ENCODE measurements around the gene IQCM.

The IQCM gene

GRCh38 chr4:149645790-149646189 lies 169.9 kb downstream of the IQCM start:
- TF ChIP-seq POU2F2 (IDR thresholded peaks at IDR 0.05; ENCODE audit: low read depth, low read length) (no peak), POLR2AphosphoS5 (IDR thresholded peaks at IDR 0.05; ENCODE audit: low read depth, low read length) (no peak), PAX5 (IDR thresholded peaks at IDR 0.05; ENCODE audit: insufficient read depth, low read length, severe bottlenecking) (no peak), SPI1 (IDR thresholded peaks at IDR 0.05; ENCODE audit: low read depth, low read length) (no peak), POLR2A (IDR thresholded peaks at IDR 0.05; ENCODE audit: low read depth, low read length) (no peak), TAF1 (IDR thresholded peaks at IDR 0.05; ENCODE audit: low read depth, low read length) (no peak)
- no peak for DNase-seq (ENCODE audit: insufficient read length, low spot score)
- FAIRE-seq, result no peak

- no peak for TF ChIP-seq PAX5 (IDR thresholded peaks at IDR 0.05; ENCODE audit: insufficient read depth, low read length, severe bottlenecking)
- TF ChIP-seq SPI1 (IDR thresholded peaks at IDR 0.05; ENCODE audit: low read depth, low read length), result no peak
- no peak for TF ChIP-seq POU2F2 (IDR thresholded peaks at IDR 0.05; ENCODE audit: low read depth, low read length)
- no peak for TF ChIP-seq POLR2A (IDR thresholded peaks at IDR 0.05; ENCODE audit: low read depth, low read length)
- TF ChIP-seq POLR2AphosphoS5 (IDR thresholded peaks at IDR 0.05; ENCODE audit: low read depth, low read length), result no peak
- no peak for TF ChIP-seq TAF1 (IDR thresholded peaks at IDR 0.05; ENCODE audit: low read depth, low read length)
- DNase-seq (ENCODE audit: insufficient read length, low spot score), result no peak
- no peak for FAIRE-seq
These were observed 177.6 kb downstream of the IQCM start for GRCh38 chr4:149638073-149638472.

GRCh38 chr4:149634368-149634767 lies 181.3 kb downstream of the IQCM start:
- FAIRE-seq (no peak), DNase-seq (ENCODE audit: insufficient read length, low spot score) (no peak)
- TF ChIP-seq SPI1 (IDR thresholded peaks at IDR 0.05; ENCODE audit: low read depth, low read length) (no peak), POU2F2 (IDR thresholded peaks at IDR 0.05; ENCODE audit: low read depth, low read length) (no peak), PAX5 (IDR thresholded peaks at IDR 0.05; ENCODE audit: insufficient read depth, low read length, severe bottlenecking) (no peak), TAF1 (IDR thresholded peaks at IDR 0.05; ENCODE audit: low read depth, low read length) (no peak)

- FAIRE-seq, result no peak
- TF ChIP-seq POU2F2 (IDR thresholded peaks at IDR 0.05; ENCODE audit: low read depth, low read length) (no peak), SPI1 (IDR thresholded peaks at IDR 0.05; ENCODE audit: low read depth, low read length) (no peak), POLR2A (IDR thresholded peaks at IDR 0.05; ENCODE audit: low read depth, low read length) (no peak), POLR2AphosphoS5 (IDR thresholded peaks at IDR 0.05; ENCODE audit: low read depth, low read length) (no peak), TAF1 (IDR thresholded peaks at IDR 0.05; ENCODE audit: low read depth, low read length) (no peak), PAX5 (IDR thresholded peaks at IDR 0.05; ENCODE audit: insufficient read depth, low read length, severe bottlenecking) (no peak)
- DNase-seq (ENCODE audit: insufficient read length, low spot score), result no peak
These were observed 184.0 kb downstream of the IQCM start for GRCh38 chr4:149631629-149632028.

- FAIRE-seq (no peak), DNase-seq (ENCODE audit: insufficient read length, low spot score) (no peak)
- TF ChIP-seq POLR2A (IDR thresholded peaks at IDR 0.05; ENCODE audit: low read depth, low read length), result no peak
- no peak for TF ChIP-seq POU2F2 (IDR thresholded peaks at IDR 0.05; ENCODE audit: low read depth, low read length)
- no peak for TF ChIP-seq POLR2AphosphoS5 (IDR thresholded peaks at IDR 0.05; ENCODE audit: low read depth, low read length)
- no peak for TF ChIP-seq SPI1 (IDR thresholded peaks at IDR 0.05; ENCODE audit: low read depth, low read length)
- no peak for TF ChIP-seq PAX5 (IDR thresholded peaks at IDR 0.05; ENCODE audit: insufficient read depth, low read length, severe bottlenecking)
- no peak for TF ChIP-seq TAF1 (IDR thresholded peaks at IDR 0.05; ENCODE audit: low read depth, low read length)
These were observed 185.6 kb downstream of the IQCM start for GRCh38 chr4:149630064-149630463.

- DNase-seq (ENCODE audit: insufficient read length, low spot score), result no peak
- no peak for FAIRE-seq
- TF ChIP-seq SPI1 (IDR thresholded peaks at IDR 0.05; ENCODE audit: low read depth, low read length) (no peak), POLR2AphosphoS5 (IDR thresholded peaks at IDR 0.05; ENCODE audit: low read depth, low read length) (no peak), PAX5 (IDR thresholded peaks at IDR 0.05; ENCODE audit: insufficient read depth, low read length, severe bottlenecking) (no peak), POU2F2 (IDR thresholded peaks at IDR 0.05; ENCODE audit: low read depth, low read length) (no peak), TAF1 (IDR thresholded peaks at IDR 0.05; ENCODE audit: low read depth, low read length) (no peak), POLR2A (IDR thresholded peaks at IDR 0.05; ENCODE audit: low read depth, low read length) (no peak)
These were observed 209.9 kb downstream of the IQCM start for GRCh38 chr4:149605601-149606378.

GRCh38 chr4:149604827-149605226 lies 210.8 kb downstream of the IQCM start:
- DNase-seq (ENCODE audit: insufficient read length, low spot score), result no peak
- FAIRE-seq, result no peak

GRCh38 chr4:149595500-149595899 lies 220.1 kb downstream of the IQCM start:
- no peak for FAIRE-seq
- TF ChIP-seq POU2F2 (IDR thresholded peaks at IDR 0.05; ENCODE audit: low read depth, low read length), result no peak
- TF ChIP-seq TAF1 (IDR thresholded peaks at IDR 0.05; ENCODE audit: low read depth, low read length), result no peak
- no peak for TF ChIP-seq POLR2A (IDR thresholded peaks at IDR 0.05; ENCODE audit: low read depth, low read length)
- no peak for TF ChIP-seq PAX5 (IDR thresholded peaks at IDR 0.05; ENCODE audit: insufficient read depth, low read length, severe bottlenecking)
- no peak for TF ChIP-seq POLR2AphosphoS5 (IDR thresholded peaks at IDR 0.05; ENCODE audit: low read depth, low read length)
- TF ChIP-seq SPI1 (IDR thresholded peaks at IDR 0.05; ENCODE audit: low read depth, low read length), result no peak
- no peak for DNase-seq (ENCODE audit: insufficient read length, low spot score)

More at GRCh38 chr4:149604827-149605226, 210.8 kb downstream of the IQCM start:
- TF ChIP-seq POLR2A (IDR thresholded peaks at IDR 0.05; ENCODE audit: low read depth, low read length) (no peak), TAF1 (IDR thresholded peaks at IDR 0.05; ENCODE audit: low read depth, low read length) (no peak), POLR2AphosphoS5 (IDR thresholded peaks at IDR 0.05; ENCODE audit: low read depth, low read length) (no peak), POU2F2 (IDR thresholded peaks at IDR 0.05; ENCODE audit: low read depth, low read length) (no peak), SPI1 (IDR thresholded peaks at IDR 0.05; ENCODE audit: low read depth, low read length) (no peak), PAX5 (IDR thresholded peaks at IDR 0.05; ENCODE audit: insufficient read depth, low read length, severe bottlenecking) (no peak)

GRCh38 chr4:149589826-149590225 lies 225.8 kb downstream of the IQCM start:
- FAIRE-seq, result no peak
- TF ChIP-seq PAX5 (IDR thresholded peaks at IDR 0.05; ENCODE audit: insufficient read depth, low read length, severe bottlenecking) (no peak), POLR2AphosphoS5 (IDR thresholded peaks at IDR 0.05; ENCODE audit: low read depth, low read length) (no peak), POLR2A (IDR thresholded peaks at IDR 0.05; ENCODE audit: low read depth, low read length) (no peak), POU2F2 (IDR thresholded peaks at IDR 0.05; ENCODE audit: low read depth, low read length) (no peak), SPI1 (IDR thresholded peaks at IDR 0.05; ENCODE audit: low read depth, low read length) (no peak), TAF1 (IDR thresholded peaks at IDR 0.05; ENCODE audit: low read depth, low read length) (no peak)
- DNase-seq (ENCODE audit: insufficient read length, low spot score), result no peak
